Naive thymus-derived CD8-positive, alpha-beta T cell (primary cell): Measurements from ENCODE around the gene DCAF10. TPM values are rescaled to one million over a fixed set of nuclear protein-coding genes. Genes with fewer than 3 reads are reported as not detected.
A peak's percentile ranks its signal among the peaks of the same experiment; 100 is the strongest.
"Not testable (repeated sequence)": the region's sequence is repeated elsewhere in the genome, so short reads cannot be mapped to it uniquely, and the experiment has no call there.

Source experiments
- ATAC-seq, 2 donors: fragments of 150-1000 bp; cut with Tn5 transposase in 1 of 2; sonication (Bioruptor Pico), chemical (Tn5 transposase) in 1 of 2; 1 replicate in 1 of 2; 2 replicates in 1 of 2; pipeline ENCODE4 v1.10.0; 2021; ENCODE audit warnings: mild to moderate bottlenecking in 2 of 2, moderate library complexity in 2 of 2
- POLR2A ChIA-PET: fragments of 350-600 bp; sonication (Branson Sonifier 250); formaldehyde crosslinking; loops from one replicate; lab custom pipeline; 2021; ENCODE audit warnings: antibody characterized with exemption; lab: Charles Lee
- DNase-seq, 10 donors: peaks; one replicate each; pipeline versions ENCODE4 v3.0.0 to v3.0.0-alpha.2; 2020 to 2022
- H3K27ac Mint-ChIP-seq, 10 donors: one replicate each; pipeline ENCODE4 v1.8.0; 2020 to 2022; ENCODE audit warnings: mild to moderate bottlenecking in 10 of 10, mixed read lengths in 10 of 10, moderate library complexity in 4 of 10, inconsistent platforms in 1 of 10
- H3K27me3 Mint-ChIP-seq, 5 donors: one replicate each; pipeline ENCODE4 v1.8.0; 2021 to 2022; ENCODE audit warnings: mixed read lengths in 5 of 5
- H3K36me3 Mint-ChIP-seq, 3 donors: one replicate each; pipeline ENCODE4 v1.8.0; 2020 to 2022; ENCODE audit warnings: mixed read lengths in 3 of 3, mild to moderate bottlenecking in 2 of 3, inconsistent platforms in 1 of 3
- H3K4me1 Mint-ChIP-seq, 4 donors: one replicate each; pipeline ENCODE4 v1.8.0; 2021 to 2022; ENCODE audit warnings: mixed read lengths in 4 of 4
- H3K4me3 Mint-ChIP-seq, 10 donors: one replicate each; pipeline ENCODE4 v1.8.0; 2020 to 2022; ENCODE audit warnings: mild to moderate bottlenecking in 10 of 10, mixed read lengths in 10 of 10, moderate library complexity in 6 of 10, inconsistent platforms in 1 of 10
- H3K9me3 Mint-ChIP-seq, 9 donors: one replicate each; pipeline ENCODE4 v1.8.0; 2020 to 2022; ENCODE audit warnings: mixed read lengths in 9 of 9, mild to moderate bottlenecking in 3 of 9, inconsistent platforms in 1 of 9, moderate library complexity in 1 of 9
- polyA plus RNA-seq, 3 donors: library from polyadenylated mRNA; unstranded; fragments of 300-500 nt; fragmentation: Illumina TruSeq; gene quantifications; one replicate each; pipeline ENCODE4 v1.2.3, GENCODE V29; 2021
- total RNA-seq, 8 experiments: library from RNA in 2 of 8; stranded (reverse) in 2 of 8; gene quantifications; one replicate each; pipeline ENCODE4 v1.2.3 and lab custom pipeline; 2021 to 2026

Gene DCAF10
- total and polyA plus RNA-seq, 5 experiments from 2014 or later = 23.6 to 35.0 (median 27.3) TPM

DNA sequence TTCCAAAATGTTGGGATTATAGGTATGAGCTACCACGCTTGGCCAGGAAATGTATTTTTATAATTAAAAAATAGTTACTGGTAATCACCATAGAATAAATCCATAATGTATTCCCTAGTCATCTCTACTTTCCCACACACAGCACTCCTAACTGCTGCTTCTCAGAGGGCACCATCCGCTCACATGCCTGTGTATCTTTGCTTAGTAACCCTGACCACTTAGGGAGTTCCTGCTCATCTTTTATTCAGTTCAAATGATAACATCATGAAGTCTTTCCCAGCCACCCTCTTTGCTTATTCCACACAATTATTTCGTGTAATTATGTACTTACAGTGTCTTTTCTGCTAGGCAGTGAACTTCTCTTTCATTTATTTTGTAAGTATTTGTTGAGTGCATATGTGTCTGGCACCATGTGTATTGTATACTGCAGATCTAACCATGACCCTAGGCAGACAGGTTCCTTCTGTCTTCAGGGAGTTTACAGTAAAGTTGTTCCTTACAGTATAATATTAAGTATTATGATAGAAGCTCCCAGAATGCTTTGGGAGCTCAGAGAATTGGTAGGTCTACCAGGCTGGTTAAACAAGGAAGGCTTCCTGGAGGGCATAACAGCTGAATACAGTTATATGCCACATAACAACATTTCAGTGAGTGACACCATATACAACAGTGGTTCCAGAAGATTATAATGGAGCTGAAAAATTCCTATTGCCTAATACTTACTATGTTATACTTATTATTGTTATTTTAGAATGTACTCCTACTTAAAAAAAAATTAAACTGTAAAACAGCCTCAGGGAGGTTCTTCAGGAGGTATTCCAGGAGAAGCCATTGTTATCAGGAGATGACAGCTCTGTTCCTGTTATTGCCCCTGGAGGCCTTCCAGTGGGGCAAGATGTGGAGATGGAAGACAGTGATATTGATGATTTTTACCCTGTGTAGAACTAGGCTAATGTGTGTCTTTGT lies 39.2 kb downstream of the DCAF10 start:
- H3K4me1 Mint-ChIP-seq = no peaks in the 10 kb centered on the region
- no peaks in the 10 kb centered on the region for H3K9me3 Mint-ChIP-seq
- ATAC-seq (no peak), DNase-seq (no peak)
- no peaks in the 10 kb centered on the region for H3K27me3 Mint-ChIP-seq
- no peak overlapping the region for H3K27ac Mint-ChIP-seq
- POLR2A ChIA-PET = no interaction called here
- no peak overlapping the region for H3K4me3 Mint-ChIP-seq
- peaks cover 0 to 43% (median 0%) of the 10 kb centered on the region in 3 donors for H3K36me3 Mint-ChIP-seq

DNA sequence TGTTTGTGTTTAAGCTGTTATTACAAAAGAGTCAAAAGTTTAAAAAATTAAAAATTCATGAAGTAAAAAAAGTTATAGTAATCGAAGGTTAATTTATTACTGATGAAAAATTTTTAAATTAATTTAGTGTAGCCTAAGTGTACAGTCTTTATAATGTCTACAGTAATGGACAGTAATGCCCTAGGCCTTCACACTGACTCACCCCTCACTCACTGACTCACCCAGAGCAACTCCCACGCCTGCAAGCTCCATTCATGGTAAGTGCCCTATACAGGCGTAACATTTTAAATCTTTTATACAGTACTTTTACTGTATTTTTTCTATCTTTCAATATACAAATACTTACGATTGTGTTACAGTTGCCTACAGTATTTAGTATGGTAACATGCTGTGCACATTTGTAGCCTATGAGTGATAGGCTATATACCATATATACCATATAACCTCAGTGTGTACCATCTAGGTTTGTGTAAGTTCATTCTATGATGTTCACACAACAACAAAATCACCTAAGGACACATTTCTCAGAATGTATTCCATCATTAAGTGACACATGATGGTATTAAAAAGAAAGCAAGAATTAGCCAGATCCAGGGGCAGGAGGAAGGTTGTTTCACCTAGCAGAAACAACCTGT lies 40.1 kb downstream of the DCAF10 start:
- POLR2A ChIA-PET = no interaction called here
- no peaks in the 10 kb centered on the region for H3K9me3 Mint-ChIP-seq
- no peak overlapping the region for H3K27ac Mint-ChIP-seq
- H3K4me1 Mint-ChIP-seq = no peaks in the 10 kb centered on the region
- no peaks in the 10 kb centered on the region for H3K27me3 Mint-ChIP-seq
- ATAC-seq (no peak), DNase-seq (no peak)
- no peak overlapping the region for H3K4me3 Mint-ChIP-seq
- H3K36me3 Mint-ChIP-seq = peaks cover 0 to 42% (median 0%) of the 10 kb centered on the region in 3 donors

DNA sequence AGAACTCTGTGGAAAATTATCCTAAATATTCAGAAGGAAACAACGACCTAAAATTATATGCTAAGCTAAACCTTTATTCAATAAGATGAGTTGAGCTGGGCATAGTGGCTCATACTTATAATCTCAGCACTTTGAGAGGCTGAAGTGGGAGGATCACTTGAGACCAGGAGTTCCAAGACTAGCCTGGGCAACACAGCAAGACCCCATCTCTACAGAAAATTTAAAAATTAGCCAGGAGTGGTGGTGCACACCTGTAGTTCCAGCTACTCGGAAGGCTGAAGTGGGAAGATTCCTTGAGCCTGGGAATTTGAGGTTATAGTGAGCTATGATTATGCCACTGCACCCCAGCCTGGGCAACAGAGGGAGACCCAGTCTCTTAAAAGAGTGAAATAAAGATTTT lies 51.6 kb downstream of the DCAF10 start:
- Mint-ChIP-seq H3K27me3 (no peaks in the 10 kb centered on the region), H3K9me3 (no peaks in the 10 kb centered on the region), H3K27ac (peak overlapping the region in 1 of 10 donors; percentile 22), H3K4me1 (no peaks in the 10 kb centered on the region), H3K36me3 (peaks cover 0 to 39% (median 20%) of the 10 kb centered on the region in 3 donors), H3K4me3 (no peak overlapping the region)
- DNase-seq (no peak), ATAC-seq (no peak)
- POLR2A ChIA-PET = no interaction called here

GRCh38 chr9:37856551-37856950 lies 56.0 kb downstream of the DCAF10 start:
- ATAC-seq (no peak), DNase-seq (no peak)
- no peaks in the 10 kb centered on the region for H3K9me3 Mint-ChIP-seq
- H3K36me3 Mint-ChIP-seq = peaks cover 0 to 64% (median 18%) of the 10 kb centered on the region in 3 donors
- H3K4me3 Mint-ChIP-seq = no peak overlapping the region
- H3K4me1 Mint-ChIP-seq = peaks cover 0 to 6% (median 0%) of the 10 kb centered on the region in 4 donors
- POLR2A ChIA-PET = no interaction called here
- H3K27me3 Mint-ChIP-seq = no peaks in the 10 kb centered on the region
- H3K27ac Mint-ChIP-seq = no peak overlapping the region

DNA sequence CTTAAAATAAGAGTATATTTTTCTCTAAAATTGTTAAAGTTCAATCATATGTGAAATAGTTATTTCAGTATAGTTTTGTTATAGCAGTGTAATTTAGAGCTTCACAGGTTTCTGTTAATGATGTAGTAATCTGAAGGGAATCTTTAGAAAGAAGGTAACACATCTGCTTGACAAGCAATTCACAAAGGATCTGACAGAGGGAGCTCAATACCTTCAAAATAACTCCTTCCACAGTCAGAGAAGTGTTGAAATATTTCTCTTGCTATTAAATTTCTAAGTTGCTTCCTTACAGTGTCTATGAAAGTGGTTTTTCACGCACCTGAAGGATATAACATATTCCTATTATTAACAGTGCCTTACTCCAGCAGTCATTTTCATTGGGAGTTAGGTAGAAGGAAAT lies 58.4 kb downstream of the DCAF10 start:
- POLR2A ChIA-PET = no interaction called here
- DNase-seq = no peak
- Mint-ChIP-seq H3K36me3 (peaks cover 0 to 69% (median 19%) of the 10 kb centered on the region in 3 donors), H3K4me1 (peaks cover 0 to 6% (median 0%) of the 10 kb centered on the region in 4 donors), H3K27ac (no peak overlapping the region), H3K4me3 (no peak overlapping the region), H3K27me3 (no peaks in the 10 kb centered on the region), H3K9me3 (no peaks in the 10 kb centered on the region)
- no peak for ATAC-seq

GRCh38 chr9:37862530-37862929 lies 61.9 kb downstream of the DCAF10 start:
- no peaks in the 10 kb centered on the region for H3K9me3 Mint-ChIP-seq
- no peaks in the 10 kb centered on the region for H3K27me3 Mint-ChIP-seq
- DNase-seq (no peak), ATAC-seq (no peak)
- H3K27ac Mint-ChIP-seq = no peak overlapping the region
- POLR2A ChIA-PET = interaction anchor here (0.5 kb wide), 1 partner anchor 36 kb away, joined by 3 read pairs; no protein-coding TSS in a partner anchor
- peaks cover 0 to 6% (median 0%) of the 10 kb centered on the region in 4 donors for H3K4me1 Mint-ChIP-seq
- no peak overlapping the region for H3K4me3 Mint-ChIP-seq
- H3K36me3 Mint-ChIP-seq = peaks cover 0 to 58% (median 13%) of the 10 kb centered on the region in 3 donors

DNA sequence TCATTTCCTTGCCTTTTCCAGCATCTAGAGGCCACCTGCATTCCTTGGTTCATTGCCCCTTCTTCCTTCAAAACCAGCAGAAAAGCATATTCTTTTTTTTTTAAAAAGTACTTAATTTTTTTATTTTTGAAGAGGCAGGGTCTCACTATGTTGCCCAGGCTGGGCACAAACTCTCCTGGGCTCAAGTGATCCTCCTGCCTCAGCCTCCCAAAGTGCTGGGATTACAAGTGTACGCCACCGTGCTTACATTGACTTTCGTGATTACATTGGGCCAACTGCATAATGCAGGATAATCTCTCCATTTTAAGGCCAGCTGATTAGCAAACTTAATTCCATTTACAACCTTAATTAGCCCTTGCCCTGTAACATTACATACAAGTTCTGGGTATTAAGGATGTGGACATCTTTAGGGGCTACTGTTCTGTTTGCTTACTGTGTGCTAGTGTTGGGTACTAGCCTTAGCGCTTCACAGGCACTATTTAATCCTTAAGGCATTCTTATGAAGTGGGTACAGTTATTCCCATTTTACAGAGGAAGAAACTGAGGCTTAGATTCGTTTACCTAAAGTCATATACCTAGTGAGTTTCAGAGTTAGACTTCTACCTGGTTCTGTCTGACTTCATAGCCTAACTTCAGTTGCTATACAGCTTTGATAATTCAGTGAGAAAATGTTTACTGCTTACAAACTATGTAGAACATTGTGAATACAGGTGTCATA lies 69.6 kb downstream of the DCAF10 start:
- Mint-ChIP-seq H3K27ac (peak overlapping the region in 1 of 10 donors; percentile 29), H3K4me3 (no peak overlapping the region), H3K9me3 (no peaks in the 10 kb centered on the region), H3K27me3 (no peaks in the 10 kb centered on the region), H3K4me1 (peaks cover 0 to 2% (median 0%) of the 10 kb centered on the region in 4 donors), H3K36me3 (peaks cover 0 to 7% (median 5%) of the 10 kb centered on the region in 3 donors)
- DNase-seq (no peak), ATAC-seq (no peak)
- POLR2A ChIA-PET = no interaction called here

DNA sequence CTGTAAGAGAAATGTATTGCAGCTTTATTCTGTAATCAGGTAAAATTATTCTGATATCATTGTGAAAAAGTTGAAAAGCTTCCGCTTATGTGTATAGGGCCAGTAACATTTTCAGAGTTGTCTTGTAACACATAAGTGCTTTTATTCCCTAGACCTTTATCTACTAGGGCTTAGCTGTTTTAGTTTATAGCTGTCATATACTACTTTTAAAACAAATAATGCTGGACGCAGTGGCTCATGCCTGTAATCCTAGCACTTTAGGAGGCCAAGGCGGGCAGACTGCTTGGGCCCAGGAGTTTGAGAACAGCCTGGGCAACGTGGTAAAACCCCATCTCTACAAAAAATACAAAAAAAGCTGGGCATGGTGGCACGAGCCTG lies 70.2 kb downstream of the DCAF10 start:
- Mint-ChIP-seq H3K9me3 (no peaks in the 10 kb centered on the region), H3K27me3 (no peaks in the 10 kb centered on the region), H3K4me3 (no peak overlapping the region), H3K27ac (no peak overlapping the region), H3K4me1 (peaks cover 0 to 2% (median 0%) of the 10 kb centered on the region in 4 donors), H3K36me3 (peaks cover 0 to 7% (median 5%) of the 10 kb centered on the region in 3 donors)
- ATAC-seq = no peak
- POLR2A ChIA-PET = no interaction called here
- DNase-seq = no peak

- H3K27me3 Mint-ChIP-seq = no peaks in the 10 kb centered on the region
- DNase-seq = no peak
- no peaks in the 10 kb centered on the region for H3K9me3 Mint-ChIP-seq
- H3K36me3 Mint-ChIP-seq = peaks cover 0 to 11% (median 8%) of the 10 kb centered on the region in 3 donors
- H3K4me3 Mint-ChIP-seq = no peak overlapping the region
- peak overlapping the region in 3 of 10 donors; percentile 34 to 71 (median 63) for H3K27ac Mint-ChIP-seq
- H3K4me1 Mint-ChIP-seq = no peaks in the 10 kb centered on the region
- POLR2A ChIA-PET = no interaction called here
- no peak for ATAC-seq
These were observed 73.4 kb downstream of the DCAF10 start for GRCh38 chr9:37873955-37874354.

GRCh38 chr9:37876376-37876775 lies 75.8 kb downstream of the DCAF10 start:
- no peak for DNase-seq
- peaks cover 6 to 33% (median 12%) of the 10 kb centered on the region in 3 donors for H3K36me3 Mint-ChIP-seq
- no peak overlapping the region for H3K4me3 Mint-ChIP-seq
- no peak overlapping the region for H3K27ac Mint-ChIP-seq
- ATAC-seq = no peak
- H3K9me3 Mint-ChIP-seq = no peaks in the 10 kb centered on the region
- H3K27me3 Mint-ChIP-seq = no peaks in the 10 kb centered on the region
- H3K4me1 Mint-ChIP-seq = peaks cover 0 to 3% (median under 1%) of the 10 kb centered on the region in 4 donors
- POLR2A ChIA-PET = no interaction called here

DNA sequence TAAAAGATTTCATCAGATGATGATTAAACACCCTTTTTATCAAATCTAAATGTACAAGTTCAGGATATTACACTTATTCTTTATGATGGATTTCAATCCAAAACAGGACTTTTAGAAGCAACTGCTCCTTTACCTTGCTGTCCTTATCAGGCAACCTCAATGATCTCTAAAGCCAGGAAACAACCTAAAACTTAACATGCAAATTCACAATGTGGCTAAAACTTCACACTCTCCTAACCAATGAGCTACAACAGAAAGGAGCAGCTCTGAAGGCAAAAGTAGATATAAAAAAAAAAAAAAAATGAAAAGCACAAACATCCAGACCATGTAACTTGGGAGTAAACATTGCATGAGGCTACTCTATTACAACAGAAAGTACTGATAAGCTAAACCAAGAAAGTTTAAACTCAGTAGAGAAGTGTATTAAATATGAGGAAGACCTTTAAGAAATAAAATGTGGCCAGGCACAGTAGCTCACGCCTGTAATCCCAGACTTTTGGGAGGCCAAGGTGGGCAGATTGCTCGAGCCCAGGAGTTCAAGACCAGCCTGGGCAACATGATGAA lies 80.4 kb downstream of the DCAF10 start:
- peaks cover 6 to 54% (median 19%) of the 10 kb centered on the region in 3 donors for H3K36me3 Mint-ChIP-seq

DNA sequence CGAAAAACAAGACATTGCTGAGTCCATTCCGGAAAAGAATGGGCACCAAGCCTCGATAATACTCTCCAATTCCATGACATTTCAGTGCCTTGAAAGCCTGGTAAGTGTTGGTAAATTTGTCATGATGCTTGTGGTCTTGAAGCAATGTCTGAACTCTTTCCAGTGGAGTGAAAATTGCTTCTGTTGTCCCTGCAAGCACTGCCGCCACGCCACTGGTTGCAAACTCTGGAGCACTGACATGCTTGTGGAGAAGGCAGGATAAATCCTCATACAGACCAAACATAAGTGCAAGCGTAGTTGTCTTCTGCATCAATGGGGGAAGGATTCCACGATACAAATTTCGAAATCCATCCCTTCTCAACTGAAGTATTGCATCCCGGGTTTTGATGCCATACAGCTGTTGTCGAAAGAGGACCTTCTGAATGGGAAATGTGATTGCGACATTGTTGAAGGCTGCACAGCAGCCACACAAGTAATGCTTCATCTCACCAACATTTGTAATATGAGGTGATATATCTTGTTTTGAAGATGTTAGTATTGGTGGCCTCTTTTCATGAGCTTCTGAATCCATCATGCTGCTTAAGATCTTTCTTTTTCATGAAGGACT lies 87.5 kb downstream of the DCAF10 start:
- H3K4me1 Mint-ChIP-seq, POLR2A ChIA-PET, DNase-seq, H3K9me3 Mint-ChIP-seq, H3K27me3 Mint-ChIP-seq, H3K4me3 Mint-ChIP-seq, ATAC-seq: not testable (repeated sequence)
- H3K27ac Mint-ChIP-seq = peak overlapping the region in 2 of 10 donors; percentile 25 to 47
- H3K36me3 Mint-ChIP-seq = peaks cover 9 to 66% (median 40%) of the 10 kb centered on the region in 3 donors

More for the DNA sequence above, 80.4 kb downstream of the DCAF10 start:
- DNase-seq (no peak), ATAC-seq (no peak)
- POLR2A ChIA-PET = no interaction called here
- Mint-ChIP-seq H3K27ac (peak overlapping the region in 2 of 10 donors; percentile 31 to 34), H3K4me3 (no peak overlapping the region), H3K9me3 (no peaks in the 10 kb centered on the region), H3K4me1 (peaks cover 0 to 6% (median 4%) of the 10 kb centered on the region in 4 donors), H3K27me3 (no peaks in the 10 kb centered on the region)
